GM18498 (cell line): ENCODE data around the gene RNF8.
"Not testable (repeated sequence)": the region's sequence is repeated elsewhere in the genome, so short reads cannot be mapped to it uniquely, and the experiment has no call there.

Experiments used
- ATAC-seq: cut with Tn5 transposase; IDR thresholded peaks from one replicate; pipeline ENCODE4 v1.9.1; 2021; ENCODE audit warnings: mild to moderate bottlenecking, moderate library complexity; ENCODE audit not compliant: unreplicated experiment

Gene RNF8

DNA sequence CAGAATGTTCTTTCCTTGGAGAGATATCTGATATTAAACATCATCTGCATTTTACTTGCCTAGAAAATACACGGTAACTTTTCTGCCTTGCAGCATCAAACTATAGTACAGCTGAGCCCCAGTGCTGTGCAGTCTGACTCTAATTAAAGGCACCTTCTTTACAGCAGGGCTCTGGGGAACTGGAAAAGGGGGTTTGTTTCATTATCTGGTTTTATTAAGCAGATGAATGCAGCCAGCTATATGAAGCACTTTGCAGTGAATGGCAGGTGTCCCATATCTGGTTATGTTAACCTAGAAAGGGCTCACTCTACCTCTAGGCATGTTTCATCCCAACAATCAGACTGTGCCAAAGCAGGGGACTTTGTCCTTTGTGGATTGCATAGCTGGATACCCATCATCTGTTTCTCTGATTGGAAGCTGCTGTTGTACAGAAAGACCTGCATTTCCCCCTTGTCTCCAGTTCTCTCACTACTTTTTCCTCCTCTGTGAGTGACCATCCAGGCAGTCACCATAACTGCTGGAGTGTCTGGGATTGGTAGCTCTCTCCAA is 39.7 kb downstream of the RNF8 start:
- ATAC-seq: no peak

DNA sequence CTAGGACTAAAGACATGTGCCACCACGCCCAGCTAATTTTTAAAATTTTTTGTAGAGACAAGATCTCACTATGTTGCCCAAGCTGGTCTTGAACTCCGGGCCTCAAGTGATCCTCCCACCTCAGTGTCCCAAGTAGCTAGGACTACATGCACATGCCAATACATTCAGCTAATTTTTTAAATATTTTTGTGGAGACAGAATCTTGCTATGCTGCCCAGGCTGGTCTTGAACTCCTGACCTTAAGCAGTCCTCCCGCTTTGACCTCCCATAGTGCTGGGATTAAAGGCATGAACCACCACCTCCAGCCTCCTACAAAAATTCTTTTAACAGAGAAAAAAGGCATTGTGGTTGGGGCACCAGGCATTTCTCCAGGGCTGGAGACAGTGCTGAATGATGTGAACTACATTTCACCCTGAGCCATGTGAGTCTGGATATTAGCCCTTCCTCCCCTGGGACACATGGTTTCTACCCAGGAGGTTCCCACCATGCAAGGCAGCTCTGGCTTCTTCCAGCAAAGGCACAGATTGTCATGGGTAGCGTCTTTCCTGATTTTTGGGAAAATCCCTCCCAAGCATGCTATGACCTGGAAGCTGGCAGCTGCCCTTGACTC is 42.9 kb downstream of the RNF8 start:
- no peak for ATAC-seq

DNA sequence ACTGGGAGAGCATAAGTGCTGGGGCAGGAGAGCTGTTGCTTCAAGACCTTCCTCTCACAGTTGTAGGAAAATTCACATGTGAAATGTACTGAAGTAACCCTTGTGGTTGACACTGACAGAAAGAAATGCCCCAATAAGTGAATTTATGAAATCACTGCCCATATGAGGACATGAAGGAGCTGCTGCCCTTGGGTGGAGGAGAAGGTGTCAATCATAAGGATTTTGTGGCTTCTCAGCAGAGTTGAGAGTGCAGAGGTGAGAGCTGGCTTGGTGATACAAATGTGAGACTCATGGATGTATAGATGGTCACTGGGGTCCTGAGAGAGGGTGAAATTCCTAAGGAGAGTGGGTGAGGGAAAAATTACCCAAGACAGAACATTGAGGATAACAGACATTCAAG is 45.3 kb downstream of the RNF8 start:
- ATAC-seq: no peak

DNA sequence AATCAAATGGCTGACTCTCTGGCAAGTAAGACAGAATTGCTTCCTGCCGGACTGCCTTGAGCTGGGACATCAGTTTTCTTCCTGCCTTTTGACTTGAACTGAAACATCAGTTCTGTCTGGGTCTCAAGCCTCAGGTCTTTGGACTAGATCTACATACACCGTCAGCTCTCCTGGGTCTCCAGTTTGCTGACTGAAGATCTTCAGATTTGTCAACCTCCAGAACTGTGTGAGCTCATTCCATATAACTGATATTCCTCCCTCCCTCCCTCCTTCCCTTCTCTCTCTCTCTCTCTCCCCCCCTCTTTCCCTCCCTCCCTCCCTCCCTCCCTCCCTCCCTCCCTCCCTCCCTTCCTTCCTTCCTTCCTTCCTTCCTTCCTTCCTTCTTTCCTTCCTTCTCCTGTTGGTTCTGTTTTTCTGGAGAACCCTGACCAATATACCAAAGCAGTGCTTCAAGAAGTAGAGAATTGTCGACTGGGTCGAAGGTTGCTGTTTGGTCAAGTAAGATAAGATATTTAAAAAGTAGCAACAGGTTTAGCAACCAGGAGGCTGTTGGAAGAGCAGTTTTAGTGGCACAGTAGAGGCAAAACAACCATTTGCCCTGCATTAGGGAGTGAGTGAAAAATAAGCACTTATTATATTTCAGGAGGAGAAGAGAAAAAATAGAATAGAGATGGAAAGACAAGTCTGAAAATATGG is 46.2 kb downstream of the RNF8 start:
- no peak for ATAC-seq

DNA sequence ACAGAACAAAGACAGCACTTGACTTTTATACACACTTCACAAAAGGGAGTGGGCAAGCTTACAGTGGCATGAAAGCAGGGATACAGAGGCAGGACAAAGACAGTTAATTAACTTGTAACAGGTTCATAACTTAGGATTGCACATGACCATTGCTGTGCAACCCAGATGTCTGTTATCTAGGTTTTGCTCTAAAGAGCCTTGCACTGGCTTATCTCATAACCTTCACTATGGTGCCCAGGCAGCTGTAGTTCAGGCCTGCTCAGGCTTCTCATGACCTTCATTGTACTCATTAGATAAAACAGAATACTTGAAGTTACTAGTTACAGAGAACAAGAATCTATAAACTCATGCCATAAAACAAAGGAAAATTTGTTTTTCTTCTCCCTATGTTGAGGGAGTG is 47.9 kb downstream of the RNF8 start:
- ATAC-seq: not testable (repeated sequence)

DNA sequence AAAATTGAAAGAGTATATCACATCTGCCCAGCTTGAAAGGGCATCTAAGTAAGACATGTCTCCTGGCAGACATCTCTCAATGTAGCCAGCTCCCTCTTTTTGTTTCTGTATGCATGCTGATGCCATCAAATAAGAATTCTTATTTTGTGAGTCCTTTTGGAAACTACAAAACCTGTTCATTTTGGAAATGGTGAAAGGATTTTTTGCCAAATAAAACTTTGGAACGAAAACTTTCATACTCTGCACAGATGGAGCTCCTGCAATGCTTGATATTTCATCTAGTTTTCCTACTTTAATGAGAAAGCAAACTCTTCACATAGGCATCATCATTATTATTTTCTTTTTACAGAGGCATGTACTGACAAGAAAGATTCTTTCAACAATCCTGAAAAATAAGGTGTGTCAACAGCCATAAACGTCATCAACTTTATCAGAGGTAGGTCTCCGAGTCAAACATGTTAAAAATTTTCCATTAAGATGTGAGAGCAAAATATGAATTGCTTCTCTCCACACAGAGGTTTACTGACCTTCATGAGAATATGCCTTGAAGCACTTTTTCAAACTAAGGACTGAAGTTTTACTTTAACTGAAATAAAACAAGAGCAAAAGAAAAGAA is 53.1 kb downstream of the RNF8 start:
- ATAC-seq: no peak

DNA sequence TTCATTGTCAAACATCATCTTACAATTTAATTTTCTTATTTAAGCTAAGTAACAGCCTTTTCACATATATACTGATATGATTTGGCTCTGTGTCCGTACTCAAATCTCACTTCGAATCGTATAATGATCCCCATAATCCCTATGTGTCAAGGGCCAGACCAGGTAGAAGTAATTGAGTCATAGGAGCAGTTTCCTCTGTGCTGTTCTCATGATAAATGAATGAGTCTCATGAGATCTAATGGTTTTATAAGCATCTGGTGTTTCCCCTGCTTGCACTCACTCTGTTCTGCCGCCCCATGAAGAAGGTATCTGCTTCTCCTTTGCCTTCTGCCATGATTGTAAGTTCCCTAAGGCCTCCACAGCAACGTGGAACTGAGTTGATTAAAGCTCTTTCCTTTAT is 54.2 kb downstream of the RNF8 start:
- no peak for ATAC-seq

DNA sequence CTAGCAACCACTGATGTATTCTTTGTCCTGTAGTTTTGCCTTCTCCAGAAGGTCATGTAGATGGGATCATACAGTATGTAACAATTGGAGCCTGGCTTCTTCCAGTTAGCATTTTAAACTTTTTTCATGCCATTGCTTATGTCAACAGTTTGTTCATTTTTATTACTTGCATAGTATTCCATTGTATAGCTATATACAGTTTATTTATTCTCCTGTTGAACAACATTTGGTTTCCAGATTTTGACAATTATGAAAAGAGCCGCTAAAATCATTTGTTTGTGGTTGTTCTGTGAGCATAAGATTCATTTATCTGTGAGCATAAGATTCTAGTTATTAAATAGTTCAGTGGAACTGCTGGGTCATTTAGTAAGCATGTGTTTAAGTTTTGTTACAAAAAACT is 55.7 kb downstream of the RNF8 start:
- no peak for ATAC-seq

DNA sequence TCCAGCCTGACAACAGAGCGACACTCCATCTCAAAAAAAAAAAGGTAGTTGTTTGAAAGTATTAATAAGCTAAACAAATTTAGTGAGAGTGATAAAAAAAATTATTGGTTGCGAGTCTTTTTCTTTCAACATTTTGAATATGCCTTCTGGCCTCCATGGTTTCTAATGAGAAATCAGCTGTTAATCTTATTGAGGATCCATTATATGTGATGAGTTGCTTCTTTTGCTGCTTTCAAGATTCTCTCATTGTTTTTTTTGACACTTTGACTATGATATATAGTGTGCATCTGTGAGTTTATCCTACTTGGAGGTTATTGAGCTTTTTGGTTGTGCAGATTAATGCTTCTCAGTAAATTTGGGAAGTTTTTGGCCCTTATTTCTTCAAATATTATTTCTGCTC is 63.6 kb downstream of the RNF8 start:
- no peak for ATAC-seq

DNA sequence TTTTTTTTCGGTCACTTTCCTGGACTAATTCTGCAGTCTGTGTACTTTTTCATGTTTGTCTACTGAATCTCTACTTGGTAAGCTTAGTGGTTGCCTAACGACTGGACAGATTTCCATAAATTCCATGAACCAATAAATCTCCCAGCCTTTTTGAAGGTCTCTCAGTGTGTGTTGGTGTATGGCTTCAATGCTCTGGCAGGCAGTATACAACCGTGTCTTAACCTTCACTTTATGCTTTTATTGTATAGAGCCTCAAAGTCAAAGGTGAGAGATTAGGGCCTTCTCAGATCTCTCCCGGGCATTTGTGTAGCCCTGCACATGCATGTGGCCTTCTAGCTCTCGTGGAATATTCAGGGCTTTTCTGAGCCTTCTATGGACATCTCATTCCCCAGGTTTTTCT is 64.9 kb downstream of the RNF8 start:
- no peak for ATAC-seq

DNA sequence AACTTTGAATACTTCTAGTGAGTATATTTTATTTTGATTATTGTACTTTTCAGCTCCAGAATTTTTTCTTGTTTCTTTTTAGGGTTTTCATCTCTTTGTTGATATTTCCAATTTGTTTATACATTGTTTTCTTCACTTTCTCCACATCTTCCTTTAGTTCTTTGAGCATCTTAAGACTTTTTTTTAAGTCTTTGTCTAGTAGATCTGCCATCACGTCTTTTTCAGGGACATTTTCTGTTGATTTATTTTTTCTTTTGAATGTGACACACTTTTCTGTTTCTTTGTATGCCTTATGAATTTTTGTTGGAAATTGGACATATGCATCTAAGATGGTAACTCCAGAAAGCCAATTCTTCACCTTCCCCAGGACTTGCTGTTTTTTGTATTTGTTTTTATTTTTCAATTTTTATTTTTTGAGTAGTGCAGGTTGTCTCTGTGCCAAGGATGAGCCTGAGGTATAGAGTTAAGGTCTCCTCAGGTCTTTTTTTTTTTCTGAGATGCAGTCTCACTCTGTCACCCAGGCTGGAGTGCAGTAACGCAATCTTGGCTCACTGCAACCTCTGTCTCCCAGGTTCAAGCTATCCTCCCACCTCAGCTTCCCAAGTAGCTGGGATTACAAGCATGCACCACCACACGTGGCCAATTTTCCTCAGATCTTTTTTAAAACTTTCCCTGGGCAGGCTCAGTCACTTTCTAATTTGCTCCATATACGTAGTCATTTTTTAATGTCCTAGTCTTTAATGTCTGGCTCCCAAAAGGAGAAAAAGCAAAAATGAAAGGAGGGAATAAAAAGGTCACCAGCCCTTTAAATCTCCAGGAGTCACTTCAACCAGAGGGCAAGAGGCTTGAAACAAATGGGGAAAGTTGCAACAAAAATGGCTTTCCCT is 72.5 kb downstream of the RNF8 start:
- no peak for ATAC-seq

DNA sequence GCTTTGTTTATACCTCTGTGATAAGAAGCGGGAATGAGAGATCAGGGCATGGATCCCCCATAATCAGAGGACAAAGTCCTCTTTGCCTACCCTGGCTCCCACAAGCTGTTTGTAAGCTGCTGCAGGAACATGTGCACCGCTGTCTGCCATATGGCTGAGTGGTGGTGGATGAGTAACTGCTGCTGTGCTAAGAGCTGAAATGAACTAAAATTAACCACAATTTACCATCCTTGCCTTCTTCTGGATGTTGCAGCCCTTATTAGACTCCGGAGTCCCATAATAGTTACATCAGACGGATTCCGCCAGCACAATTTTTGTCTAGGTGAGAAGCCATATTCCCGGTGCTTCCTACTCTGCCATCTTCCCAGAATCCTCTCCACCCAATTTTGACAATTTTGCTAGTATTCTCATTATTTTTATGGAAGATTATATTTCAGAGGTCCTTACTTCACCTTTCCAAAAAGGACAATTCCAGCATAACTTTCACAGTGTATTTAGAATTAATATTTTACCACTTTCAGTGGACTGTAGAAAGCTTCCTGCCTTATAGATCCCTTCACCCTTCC is 73.2 kb downstream of the RNF8 start:
- no peak for ATAC-seq

DNA sequence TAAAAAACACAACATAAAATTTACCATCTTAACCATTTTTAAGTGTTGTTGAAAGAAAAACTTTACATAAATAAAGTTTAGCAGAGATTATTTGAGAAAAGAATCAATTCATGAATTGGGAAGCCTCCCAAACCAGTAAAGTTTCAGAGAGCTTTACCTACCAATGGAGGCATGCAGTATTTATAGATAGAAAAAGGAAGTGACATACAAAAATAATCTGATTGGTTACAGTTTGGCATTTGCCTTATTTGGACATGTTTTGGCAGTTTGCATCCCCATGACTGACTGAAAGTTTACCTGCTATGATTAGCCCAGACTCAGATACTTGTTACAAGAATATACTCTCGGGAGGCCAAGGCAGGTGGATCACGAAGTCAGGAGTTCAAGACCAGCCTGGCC is 75.6 kb downstream of the RNF8 start:
- ATAC-seq: no peak

DNA sequence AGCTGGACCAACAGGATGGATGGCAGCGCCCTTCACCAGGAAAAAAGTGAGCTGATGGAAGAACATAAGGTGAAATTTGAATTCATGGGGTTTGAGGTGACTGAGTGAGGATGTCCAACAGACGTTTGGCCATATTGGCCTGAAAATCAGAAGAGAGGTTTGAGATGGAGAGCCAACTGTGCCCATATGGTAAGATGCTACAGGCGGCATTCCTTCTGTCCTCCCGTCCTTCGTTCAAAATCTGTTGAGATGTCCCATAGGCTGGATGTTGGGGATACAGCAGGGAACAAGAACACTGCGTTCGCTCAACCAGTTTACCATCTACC is 78.8 kb downstream of the RNF8 start:
- no peak for ATAC-seq

DNA sequence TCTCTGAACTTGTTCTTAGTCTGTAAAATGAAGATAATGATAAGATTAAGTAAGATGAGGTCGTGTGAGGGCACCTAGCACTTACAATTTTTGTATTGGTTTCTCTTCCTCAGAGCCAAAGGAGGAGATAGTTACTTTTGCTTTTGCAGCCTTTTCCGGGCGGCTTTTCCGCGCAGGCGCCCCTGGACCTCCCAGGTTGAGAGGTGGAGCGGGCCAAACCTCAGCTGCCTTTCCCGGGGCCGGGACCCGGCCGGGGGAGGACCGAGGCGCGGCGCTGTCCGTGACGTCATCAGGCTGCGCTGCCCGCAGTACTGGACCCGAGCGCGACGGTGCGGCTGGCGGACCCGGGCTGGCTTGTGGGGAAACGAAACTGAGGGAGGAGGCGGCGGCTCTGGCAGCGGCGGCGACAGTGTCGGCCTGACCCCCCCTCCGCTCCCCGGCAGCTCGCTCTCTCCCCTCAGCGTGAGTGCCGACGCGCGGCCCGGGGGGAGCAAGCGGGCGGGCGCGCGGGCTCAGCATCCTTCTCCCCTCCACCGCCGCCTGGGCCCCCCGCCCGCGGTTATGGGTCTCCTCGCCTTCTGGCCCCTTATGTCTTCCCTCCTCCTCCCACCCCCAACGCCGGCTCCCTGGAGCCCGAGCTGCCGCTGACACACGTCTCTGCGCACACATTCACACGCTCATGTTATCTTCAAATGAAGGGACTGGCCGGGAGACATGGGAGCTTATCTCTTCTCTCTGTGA is 79.3 kb downstream of the RNF8 start, which contains the start of gene CMTR1:
Gene CMTR1, plus strand, starts transcription at position 306 of the 741 bp plus-strand sequence. CDS start 2,409 bp downstream, outside the sequence.
- peak; percentile 91 for ATAC-seq

DNA sequence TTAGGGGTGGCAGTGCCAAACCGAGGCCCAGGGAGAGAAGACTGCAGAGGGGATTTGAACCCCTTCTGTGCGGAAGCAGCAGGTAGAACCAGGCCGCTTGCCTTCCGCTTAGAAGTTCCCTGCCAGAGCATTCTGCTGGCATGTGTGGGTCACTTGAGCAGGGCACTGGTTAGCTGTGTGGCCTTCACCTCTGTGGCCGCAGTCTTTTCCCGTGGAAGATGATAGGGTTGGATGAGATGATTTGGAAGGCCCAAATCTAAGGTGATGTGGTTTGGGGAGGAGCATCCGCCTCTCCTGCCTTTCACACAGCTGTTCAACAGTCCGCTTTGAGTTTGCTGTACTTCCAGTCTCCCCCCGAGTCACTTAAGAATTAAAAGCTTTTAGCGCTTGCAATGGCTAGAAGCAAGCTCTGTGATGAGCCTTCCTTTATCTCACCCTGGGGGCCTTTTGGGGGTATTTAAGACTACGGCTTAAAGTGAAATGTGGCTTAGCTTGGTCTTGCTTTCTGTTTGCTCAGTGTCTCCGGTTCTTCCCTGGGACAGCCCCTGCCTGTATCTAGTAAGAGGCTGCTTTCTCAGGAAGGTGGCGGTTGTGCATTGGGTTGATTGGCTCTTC is 80.0 kb downstream of the RNF8 start:
- ATAC-seq: peak; percentile 32

DNA sequence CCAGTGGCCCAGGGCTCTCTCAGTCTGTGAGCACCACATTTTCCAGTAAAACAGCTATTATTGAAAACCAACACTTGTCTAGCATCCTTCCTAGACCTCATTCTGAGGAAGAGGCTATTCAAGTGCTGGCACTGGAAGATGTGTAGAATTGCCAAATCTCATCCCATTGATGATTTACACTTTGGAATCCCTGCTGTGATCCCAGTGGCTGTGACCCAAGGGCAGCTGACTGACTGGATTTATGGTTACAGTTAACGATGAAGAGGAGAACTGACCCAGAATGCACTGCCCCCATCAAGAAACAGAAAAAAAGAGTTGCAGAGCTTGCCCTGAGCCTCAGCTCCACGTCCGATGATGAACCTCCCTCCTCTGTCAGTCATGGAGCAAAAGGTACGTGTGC is 81.6 kb downstream of the RNF8 start:
- no peak for ATAC-seq

DNA sequence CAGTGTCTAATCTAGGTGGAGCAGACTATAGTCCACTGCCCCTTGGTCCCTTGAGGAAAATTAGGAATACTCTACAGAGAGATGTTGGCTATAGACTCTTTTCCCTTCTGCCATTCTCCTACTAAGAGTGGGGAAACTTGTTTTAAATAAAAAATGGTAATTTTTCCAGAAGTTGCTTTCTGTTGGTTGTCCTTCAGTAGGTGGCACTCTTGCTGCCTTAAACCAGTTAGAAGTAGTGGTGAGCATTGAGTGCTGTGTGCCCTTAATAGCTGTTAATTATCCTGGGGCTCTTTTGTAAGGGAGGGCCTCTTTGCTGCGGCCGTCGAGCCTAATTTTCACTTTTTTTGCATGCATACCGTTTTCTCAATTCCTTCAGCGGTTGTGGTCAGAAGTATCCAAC is 82.0 kb downstream of the RNF8 start:
- no peak for ATAC-seq

DNA sequence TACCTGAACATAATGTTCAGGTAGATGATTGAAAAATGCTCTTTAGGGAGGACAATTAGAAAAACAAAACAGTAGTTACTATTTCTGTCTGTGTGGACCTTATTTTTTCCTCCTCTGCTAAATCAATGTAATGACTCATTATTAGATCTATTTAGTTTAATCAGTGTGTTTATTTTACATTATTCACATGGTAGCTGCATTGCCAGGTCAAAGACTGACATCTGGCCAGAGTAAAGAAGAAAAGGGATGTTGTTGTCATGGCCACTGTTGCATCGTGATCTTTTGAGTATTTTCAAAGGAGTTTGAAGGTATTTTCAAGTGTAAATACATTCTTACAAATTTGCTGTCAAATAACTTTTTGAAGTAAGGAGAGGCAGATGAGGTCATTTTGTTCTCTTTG is 85.1 kb downstream of the RNF8 start:
- no peak for ATAC-seq

DNA sequence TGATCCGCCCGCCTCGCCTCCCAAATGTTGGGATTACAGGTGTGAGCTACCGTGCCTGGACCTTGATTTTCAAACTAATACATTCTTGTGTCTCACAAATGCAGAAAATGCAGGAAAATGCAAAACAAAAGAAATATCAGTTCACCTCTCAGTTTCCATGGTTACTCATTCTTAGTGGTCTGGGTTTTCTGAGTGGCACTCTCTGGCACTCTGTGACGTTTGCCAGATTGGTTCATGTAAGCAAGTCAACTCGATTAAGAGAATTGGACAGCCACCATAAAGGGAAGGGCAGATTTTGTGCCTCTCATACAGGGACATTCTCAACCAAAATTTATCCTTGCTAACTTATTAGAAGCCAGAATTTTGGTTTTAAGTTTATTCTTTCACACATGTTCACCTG is 87.9 kb downstream of the RNF8 start:
- no peak for ATAC-seq
